CD4-positive, alpha-beta T cell treated with Interleukin-21 for 1 hour (primary cell): ENCODE measurements around the gene SI.
"Not testable (repeated sequence)": the region's sequence is repeated elsewhere in the genome, so short reads cannot be mapped to it uniquely, and the experiment has no call there.

ENCODE experiments used
- DNase-seq: peaks from one replicate; pipeline ENCODE4 v3.0.0-alpha.2; 2020

The SI gene

GRCh38 chr3:165078293-165078692, at the start of gene SI:
TSS of gene SI (minus strand) at chr3:165078496. CDS start at chr3:165076012, 2,484 bp downstream.
- DNase-seq, result no peak

GRCh38 chr3:165125836-165126235, 47.5 kb upstream of the SI start:
- DNase-seq, result no peak

GRCh38 chr3:165111401-165111800, 33.1 kb upstream of the SI start:
- DNase-seq, result no peak

- DNase-seq, result no peak
Measured at GRCh38 chr3:165103616-165104015, 25.3 kb upstream of the SI start.

GRCh38 chr3:165082650-165083049, 4.4 kb upstream of the SI start:
- DNase-seq, result no peak

GRCh38 chr3:165081183-165081582, 2.9 kb upstream of the SI start:
- no peak for DNase-seq

- no peak for DNase-seq
Measured at GRCh38 chr3:165075695-165076094, 2.6 kb downstream of the SI start.

- DNase-seq, result no peak
Measured at GRCh38 chr3:165070682-165071081, 7.6 kb downstream of the SI start.

GRCh38 chr3:165056510-165056909, 21.8 kb downstream of the SI start:
- DNase-seq, result no peak

- DNase-seq, result no peak
Measured at GRCh38 chr3:165040186-165040585, 38.1 kb downstream of the SI start.

GRCh38 chr3:165011557-165011956, 66.7 kb downstream of the SI start:
- DNase-seq, result no peak

- DNase-seq, result no peak
Measured at GRCh38 chr3:164984947-164985346, 93.3 kb downstream of the SI start.

- DNase-seq, result no peak
Measured at GRCh38 chr3:164962610-164963009, 115.7 kb downstream of the SI start.

GRCh38 chr3:164952966-164953365, 125.3 kb downstream of the SI start:
- no peak for DNase-seq

GRCh38 chr3:164951403-164951802, 126.9 kb downstream of the SI start:
- not testable (repeated sequence) for DNase-seq

- no peak for DNase-seq
Measured at GRCh38 chr3:164940745-164941144, 137.6 kb downstream of the SI start.

GRCh38 chr3:164929642-164930041, 148.7 kb downstream of the SI start:
- no peak for DNase-seq
